Fibroblast of villous mesenchyme (primary cell): Measurements from ENCODE around the gene LRRC8D. TPM values are rescaled to one million over a fixed set of nuclear protein-coding genes. Genes with fewer than 3 reads are reported as not detected.

Source experiments
- DNase-seq: peaks from one replicate; pipeline ENCODE4 v3.0.0-alpha.2; 2010; ENCODE audit warnings: low read depth
- H3K4me3 ChIP-seq: 2 replicates; pipeline ENCODE4 v1.5.1; 2011; ENCODE audit warnings: low read depth, mild to moderate bottlenecking, low read length
- total RNA-seq: library from RNA; depleted of rRNA; stranded (reverse); fragments of >200 nt; gene quantifications from 2 replicates; pipeline ENCODE4 v1.2.3, GENCODE V29; 2012
- TF ChIP-seq, protein P1 (sequence below): IDR thresholded peaks from 2 replicates; pipeline ENCODE4 v1.5.1; 2012; ENCODE audit warnings: low read depth, mild to moderate bottlenecking, low read length; ENCODE audit not compliant: insufficient read depth

LRRC8D gene
- total RNA-seq, 1 donor: 58.7 TPM

GRCh38 chr1:89950703-89951102 lies 129.9 kb downstream of the LRRC8D start:
- no peak for DNase-seq
- TF ChIP-seq, protein P1, sequence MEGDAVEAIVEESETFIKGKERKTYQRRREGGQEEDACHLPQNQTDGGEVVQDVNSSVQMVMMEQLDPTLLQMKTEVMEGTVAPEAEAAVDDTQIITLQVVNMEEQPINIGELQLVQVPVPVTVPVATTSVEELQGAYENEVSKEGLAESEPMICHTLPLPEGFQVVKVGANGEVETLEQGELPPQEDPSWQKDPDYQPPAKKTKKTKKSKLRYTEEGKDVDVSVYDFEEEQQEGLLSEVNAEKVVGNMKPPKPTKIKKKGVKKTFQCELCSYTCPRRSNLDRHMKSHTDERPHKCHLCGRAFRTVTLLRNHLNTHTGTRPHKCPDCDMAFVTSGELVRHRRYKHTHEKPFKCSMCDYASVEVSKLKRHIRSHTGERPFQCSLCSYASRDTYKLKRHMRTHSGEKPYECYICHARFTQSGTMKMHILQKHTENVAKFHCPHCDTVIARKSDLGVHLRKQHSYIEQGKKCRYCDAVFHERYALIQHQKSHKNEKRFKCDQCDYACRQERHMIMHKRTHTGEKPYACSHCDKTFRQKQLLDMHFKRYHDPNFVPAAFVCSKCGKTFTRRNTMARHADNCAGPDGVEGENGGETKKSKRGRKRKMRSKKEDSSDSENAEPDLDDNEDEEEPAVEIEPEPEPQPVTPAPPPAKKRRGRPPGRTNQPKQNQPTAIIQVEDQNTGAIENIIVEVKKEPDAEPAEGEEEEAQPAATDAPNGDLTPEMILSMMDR: no peak
- H3K4me3 ChIP-seq: no peak overlapping the region

DNA sequence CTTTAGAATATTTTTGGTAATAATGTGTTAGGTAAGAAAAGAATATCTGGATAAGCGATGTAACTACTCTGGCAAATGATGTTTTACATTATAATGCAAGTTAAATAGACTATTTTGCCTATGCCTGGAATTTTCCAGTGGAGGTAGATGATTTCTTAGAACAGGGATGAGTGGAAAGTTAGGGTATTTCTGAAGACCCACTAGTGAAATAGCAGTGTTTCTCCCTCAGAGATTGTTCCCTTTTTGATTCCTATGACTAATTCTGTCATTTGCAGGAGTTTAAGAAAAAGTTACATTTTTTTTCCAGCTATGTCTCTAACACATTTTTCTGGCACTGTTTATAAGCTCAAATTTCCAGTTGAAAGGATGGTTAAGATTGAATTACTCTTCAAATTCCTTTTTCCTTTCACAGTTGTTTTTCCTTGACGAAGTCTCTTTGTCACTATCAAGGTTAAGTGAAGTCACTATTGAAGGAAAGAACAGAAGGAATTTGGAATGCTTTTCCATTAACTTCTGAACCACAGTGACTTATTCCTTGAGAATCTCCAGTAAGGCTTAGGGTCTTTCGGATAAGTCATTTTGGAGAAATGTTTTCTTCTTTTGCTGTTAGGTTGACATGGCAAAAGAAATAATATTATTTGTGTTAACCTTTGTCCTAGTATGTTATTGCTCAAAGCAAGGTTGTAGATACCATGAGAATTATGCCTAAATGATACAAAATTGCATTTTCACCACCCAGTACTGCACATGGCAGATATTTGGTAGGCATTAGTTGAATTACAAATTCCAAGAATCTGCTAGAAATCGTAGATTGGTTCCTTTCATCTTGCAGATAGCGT lies 131.2 kb downstream of the LRRC8D start:
- H3K4me3 ChIP-seq: no peak overlapping the region
- TF ChIP-seq, protein P1: no peak
- DNase-seq: peak; percentile 34

DNA sequence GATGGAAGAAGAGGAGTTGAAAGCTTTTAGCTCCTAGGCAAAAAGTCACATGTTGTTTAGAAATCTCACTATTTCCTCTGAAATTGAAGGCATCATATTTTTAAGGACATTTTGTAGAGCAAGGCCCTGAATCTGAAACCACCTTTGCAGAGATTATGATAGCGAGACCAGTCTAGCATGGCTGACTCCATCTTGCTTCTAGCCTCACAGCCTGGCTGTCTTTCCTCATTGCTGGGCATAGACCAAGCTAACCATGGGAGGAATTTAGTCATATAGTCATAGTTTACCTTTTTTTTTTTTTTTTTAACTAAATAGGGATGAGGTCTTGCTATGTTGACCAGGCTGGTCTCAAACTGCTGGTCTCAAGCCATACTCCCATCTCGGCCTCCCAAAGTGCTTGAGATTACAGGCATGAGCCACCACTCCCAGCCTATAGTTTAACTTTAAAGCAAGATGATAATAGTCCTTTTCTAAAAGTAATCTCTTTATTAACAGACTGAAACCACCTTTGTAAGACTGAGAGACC lies 131.8 kb downstream of the LRRC8D start:
- no peak overlapping the region for H3K4me3 ChIP-seq
- TF ChIP-seq, protein P1: no peak
- no peak for DNase-seq

GRCh38 chr1:89953131-89953626 lies 132.3 kb downstream of the LRRC8D start:
- peak; percentile 86 for DNase-seq
- TF ChIP-seq, protein P1: peak; percentile 34

GRCh38 chr1:89953929-89954328 lies 133.1 kb downstream of the LRRC8D start:
- H3K4me3 ChIP-seq: no peak overlapping the region
- TF ChIP-seq, protein P1: no peak
- no peak for DNase-seq

More at GRCh38 chr1:89953131-89953626, 132.3 kb downstream of the LRRC8D start:
- no peak overlapping the region for H3K4me3 ChIP-seq

- TF ChIP-seq, protein P1: no peak
- no peak overlapping the region for H3K4me3 ChIP-seq
- no peak for DNase-seq
Observed at GRCh38 chr1:89954401-89954800, 133.6 kb downstream of the LRRC8D start.
